HepG2 (cell line): ENCODE data around the gene RBCK1. TPM values are rescaled to one million over a fixed set of nuclear protein-coding genes. Genes with fewer than 3 reads are reported as not detected.
A peak's percentile ranks its signal among the peaks of the same experiment; 100 is the strongest.

Experiments
- AHDC1 ChIP-seq: sonication (generic); formaldehyde crosslinking; IDR thresholded peaks from 2 replicates; pipeline ENCODE4 v1.5.1; 2020; ENCODE audit warnings: mild to moderate bottlenecking, missing genetic modification reagents, borderline replicate concordance
- CBX2 ChIP-seq, 2 experiments: fragments of 200-600 bp in 1 of 2; sonication (generic); formaldehyde crosslinking in 1 of 2; IDR thresholded peaks; 2 replicates each; pipeline versions ENCODE4 v1.7.0 to v1.8.1; 2018 to 2022; ENCODE audit warnings: low read depth in 2 of 2, low read length in 1 of 2, mild to moderate bottlenecking in 1 of 2, missing genetic modification reagents in 1 of 2
- FOXO1 ChIP-seq: sonication (generic); formaldehyde crosslinking; IDR thresholded peaks from 2 replicates; pipeline ENCODE4 v1.4.0; 2020; ENCODE audit warnings: missing genetic modification reagents
- IKZF4 ChIP-seq: sonication (generic); formaldehyde crosslinking; IDR thresholded peaks from 2 replicates; pipeline ENCODE4 v1.5.1; 2020; ENCODE audit warnings: borderline replicate concordance, mild to moderate bottlenecking, low read depth, missing genetic modification reagents; ENCODE audit errors: not compliant biosample characterization
- MATR3 ChIP-seq: sonication (generic); formaldehyde crosslinking; IDR thresholded peaks from 2 replicates; pipeline ENCODE4 v1.4.0; 2020; ENCODE audit warnings: missing genetic modification reagents
- MTF1 ChIP-seq: sonication (generic); formaldehyde crosslinking; IDR thresholded peaks from 2 replicates; pipeline ENCODE4 v1.5.0; 2020; ENCODE audit warnings: missing genetic modification reagents
- PAF1 ChIP-seq: IDR thresholded peaks from 2 replicates; pipeline ENCODE4 v1.6.1; 2016; ENCODE audit warnings: missing genetic modification reagents, missing compliant biosample characterization
- PHF20 ChIP-seq: sonication (generic); formaldehyde crosslinking; IDR thresholded peaks from 2 replicates; pipeline ENCODE4 v1.5.0; 2020; ENCODE audit warnings: mild to moderate bottlenecking, missing genetic modification reagents
- TARDBP ChIP-seq: sonication (generic); formaldehyde crosslinking; IDR thresholded peaks from 2 replicates; pipeline ENCODE4 v1.8.0; 2022; ENCODE audit warnings: mild to moderate bottlenecking, missing genetic modification reagents
- XRCC5 ChIP-seq: fragments of 200-400 bp; formaldehyde crosslinking; optimal IDR thresholded peaks from 2 replicates; pipeline ENCODE3; 2017; ENCODE audit warnings: mild to moderate bottlenecking, low read length
- ZGPAT ChIP-seq: IDR thresholded peaks from 2 replicates; pipeline ENCODE4 v1.6.1; 2016; ENCODE audit warnings: mild to moderate bottlenecking
- ZNF709 ChIP-seq: sonication (generic); formaldehyde crosslinking; IDR thresholded peaks from 2 replicates; pipeline ENCODE4 v1.5.0; 2020; ENCODE audit warnings: mild to moderate bottlenecking, missing genetic modification reagents
- ZNF782 ChIP-seq: sonication (generic); formaldehyde crosslinking; IDR thresholded peaks from 2 replicates; pipeline ENCODE4 v1.4.0; 2020; ENCODE audit warnings: missing genetic modification reagents, mild to moderate bottlenecking, borderline replicate concordance
- ZNF891 ChIP-seq: sonication (generic); formaldehyde crosslinking; IDR thresholded peaks from 2 replicates; pipeline ENCODE4 v1.5.0; 2020; ENCODE audit warnings: mild to moderate bottlenecking, missing genetic modification reagents
- polyA plus RNA-seq, 8 experiments: library from polyadenylated mRNA; depleted of rRNA in 3 of 8; stranded (reverse) in 7 of 8; unstranded in 1 of 8; fragments of >200 nt; fragmentation: Illumina TruSeq in 4 of 8; extraction: Trizol in 4 of 8; gene quantifications; 2 replicates each; pipeline versions ENCODE4 v1.2.1 to v1.2.3, GENCODE V29; 2011 to 2016; ENCODE audit warnings: low read depth in 4 of 8, missing spikeins in 1 of 8, mixed read lengths in 1 of 8; ENCODE audit not compliant: insufficient read depth in 1 of 8
- total RNA-seq, 5 experiments: library from RNA; depleted of rRNA; stranded (reverse); fragments of >200 nt; fragmentation: Illumina TruSeq; extraction: Trizol; gene quantifications; 2 replicates each; pipeline ENCODE4 v1.2.3, GENCODE V29; 2016; ENCODE audit warnings: low read depth in 1 of 5
- TF ChIP-seq, protein P1 (sequence below): sonication (generic); formaldehyde crosslinking; IDR thresholded peaks from 2 replicates; pipeline ENCODE4; 2020; ENCODE audit warnings: missing genetic modification reagents, mild to moderate bottlenecking, borderline replicate concordance

Gene RBCK1
- total and polyA plus RNA-seq, 2 of the 13 experiments (the other 11 are each of a cell fraction or from before 2014, with no cell fraction given) = 149 to 215 TPM

DNA sequence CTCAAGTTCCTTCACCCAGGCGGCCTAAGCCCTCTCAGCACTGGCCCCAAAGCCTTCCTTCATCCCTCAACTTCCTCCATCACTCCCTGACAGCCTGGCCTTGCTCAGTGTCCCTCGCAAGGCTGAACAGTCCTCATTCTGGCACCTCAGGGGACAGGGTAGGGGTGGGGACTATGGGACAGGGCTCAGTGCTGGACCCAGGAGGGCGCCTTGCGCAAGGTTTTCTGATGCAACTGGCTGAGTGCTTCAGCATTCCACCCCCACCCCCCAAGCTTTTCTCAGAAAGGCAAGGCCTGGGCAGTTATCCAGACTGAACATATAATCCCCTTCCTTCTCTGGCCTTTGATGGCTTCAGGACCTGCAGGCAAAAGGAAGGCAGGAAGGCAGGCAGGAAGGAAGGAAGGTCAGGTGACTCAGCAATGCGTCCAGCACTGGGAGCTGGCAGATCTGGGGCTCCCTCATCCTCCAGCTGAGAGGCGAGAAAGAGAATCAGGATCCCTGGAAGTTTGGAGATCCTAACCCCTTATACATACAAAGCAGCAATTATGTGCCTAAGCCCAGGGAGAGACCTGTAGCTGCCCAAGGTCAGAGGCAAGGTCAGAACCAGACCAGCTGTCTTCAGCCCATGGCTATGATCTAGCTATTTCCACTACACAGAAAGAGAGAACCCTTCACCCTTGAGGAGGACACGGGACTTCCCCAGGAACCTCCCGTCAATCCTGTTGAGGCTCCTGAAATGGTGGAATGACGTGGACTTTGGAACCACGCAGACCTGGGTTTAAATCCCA lies 36.1 kb upstream of the RBCK1 start (continued):
- TF ChIP-seq AHDC1 (CRISPR knock-in tag) (peak; percentile 83; the same call in 1 of the 2 replicates), MTF1 (no peak), XRCC5 (peak; percentile 93), ZNF782 (CRISPR knock-in tag) (peak; percentile 82), PAF1 (CRISPR knock-in tag) (no peak; the same call in 1 of the 2 replicates), TARDBP (peak; percentile 100), ZNF891 (CRISPR knock-in tag) (peak; percentile 98), PHF20 (CRISPR knock-in tag) (no peak), IKZF4 (CRISPR knock-in tag) (no peak), MATR3 (CRISPR knock-in tag) (no peak), CBX2 (IDR thresholded peaks at IDR 0.05; ENCODE audit: low read depth, low read length) (no peak), CBX2 (CRISPR knock-in tag; IDR thresholded peaks at IDR 0.05; ENCODE audit: low read depth) (no peak), FOXO1 (CRISPR knock-in tag) (peak; percentile 91), ZGPAT (CRISPR knock-in tag) (peak; percentile 99), ZNF709 (CRISPR knock-in tag) (peak; percentile 93)
- TF ChIP-seq, protein P1, sequence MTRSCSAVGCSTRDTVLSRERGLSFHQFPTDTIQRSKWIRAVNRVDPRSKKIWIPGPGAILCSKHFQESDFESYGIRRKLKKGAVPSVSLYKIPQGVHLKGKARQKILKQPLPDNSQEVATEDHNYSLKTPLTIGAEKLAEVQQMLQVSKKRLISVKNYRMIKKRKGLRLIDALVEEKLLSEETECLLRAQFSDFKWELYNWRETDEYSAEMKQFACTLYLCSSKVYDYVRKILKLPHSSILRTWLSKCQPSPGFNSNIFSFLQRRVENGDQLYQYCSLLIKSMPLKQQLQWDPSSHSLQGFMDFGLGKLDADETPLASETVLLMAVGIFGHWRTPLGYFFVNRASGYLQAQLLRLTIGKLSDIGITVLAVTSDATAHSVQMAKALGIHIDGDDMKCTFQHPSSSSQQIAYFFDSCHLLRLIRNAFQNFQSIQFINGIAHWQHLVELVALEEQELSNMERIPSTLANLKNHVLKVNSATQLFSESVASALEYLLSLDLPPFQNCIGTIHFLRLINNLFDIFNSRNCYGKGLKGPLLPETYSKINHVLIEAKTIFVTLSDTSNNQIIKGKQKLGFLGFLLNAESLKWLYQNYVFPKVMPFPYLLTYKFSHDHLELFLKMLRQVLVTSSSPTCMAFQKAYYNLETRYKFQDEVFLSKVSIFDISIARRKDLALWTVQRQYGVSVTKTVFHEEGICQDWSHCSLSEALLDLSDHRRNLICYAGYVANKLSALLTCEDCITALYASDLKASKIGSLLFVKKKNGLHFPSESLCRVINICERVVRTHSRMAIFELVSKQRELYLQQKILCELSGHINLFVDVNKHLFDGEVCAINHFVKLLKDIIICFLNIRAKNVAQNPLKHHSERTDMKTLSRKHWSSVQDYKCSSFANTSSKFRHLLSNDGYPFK (CRISPR knock-in tag) = peak; percentile 78
